Thyroid gland (tissue), 4 donors: ENCODE results near the gene EYS. TPM values are rescaled to one million over a fixed set of nuclear protein-coding genes. Genes with fewer than 3 reads are reported as not detected.

ENCODE experiments used
- DNase-seq, 2 donors: peaks; one replicate each; pipeline ENCODE4 v3.0.0-alpha.2; 2019
- H3K27ac ChIP-seq, 3 donors: fragments of 200-600 bp; sonication (generic); 1 replicate in 2 of 3; 2 replicates in 1 of 3; pipeline ENCODE4 v1.5.1; 2016 to 2019; ENCODE audit warnings: mild to moderate bottlenecking in 1 of 3, moderate library complexity in 1 of 3
- H3K27me3 ChIP-seq: fragments of 200-600 bp; sonication (generic); one replicate; pipeline ENCODE4 v1.5.1; 2019
- H3K36me3 ChIP-seq, 2 donors: fragments of 200-600 bp; sonication (generic); one replicate each; pipeline ENCODE4 v1.5.1; 2016 to 2019
- H3K4me1 ChIP-seq, 2 donors: fragments of 200-600 bp; sonication (generic); one replicate each; pipeline ENCODE4 v1.5.1; 2017 to 2019
- H3K4me3 ChIP-seq, 3 donors: fragments of 200-600 bp; sonication (generic); replicated peaks in 1 of 3; 1 replicate in 2 of 3; 2 replicates in 1 of 3; pipeline ENCODE4 v1.5.1; 2016; ENCODE audit warnings: mild to moderate bottlenecking in 1 of 3
- H3K9me3 ChIP-seq: fragments of 200-600 bp; sonication (generic); one replicate; pipeline ENCODE4 v1.5.1; 2017
- POLR2A ChIP-seq, 2 donors: fragments of 450-650 bp; IDR thresholded peaks; one replicate each; pipeline ENCODE4 v1.6.1; 2017; ENCODE audit warnings: antibody characterized with exemption in 2 of 2, mild to moderate bottlenecking in 2 of 2, moderate library complexity in 1 of 2
- WGBS, 2 donors: methylation state at CpG; one replicate each; pipeline ENCODE4 v1.1.5; 2017; 5-methylcytosine and 5-hydroxymethylcytosine counted together
- intact Hi-C: fragments of 100-400 bp; cut with DNase I; formaldehyde crosslinking; loops from one replicate; pipeline ENCODE4 v1.15.1; 2023
- total RNA-seq, 4 donors: library from RNA; depleted of rRNA; stranded (reverse); fragments of >200 nt; gene quantifications; one replicate each; pipeline ENCODE4 v1.2.3, GENCODE V29; 2016
- TF ChIP-seq, protein P1 (sequence below), 6 experiments: fragments of 200-600 bp in 3 of 6; fragments of 450-650 bp in 3 of 6; sonication (generic) in 3 of 6; IDR thresholded peaks; one replicate each; pipeline ENCODE4 v1.5.1; 2016 to 2019; ENCODE audit warnings: antibody characterized with exemption in 6 of 6, mild to moderate bottlenecking in 2 of 6, inconsistent platforms in 1 of 6, moderate library complexity in 1 of 6

Gene EYS
- total RNA-seq, 4 donors from 2014 or later: not detected

- H3K27me3 ChIP-seq: no peaks in the 10 kb centered on the region
- no peak for DNase-seq
- no peaks in the 10 kb centered on the region for H3K36me3 ChIP-seq
- intact Hi-C loops: no loop called here
- WGBS, 2 donors: 92 to 94% methylated on average over 8 of the region's 8 CpGs
- no peaks in the 10 kb centered on the region for H3K9me3 ChIP-seq
- no peak overlapping the region for H3K4me3 ChIP-seq
- H3K27ac ChIP-seq: no peak overlapping the region
- no peak for TF ChIP-seq POLR2A (IDR thresholded peaks at IDR 0.05)
- TF ChIP-seq, protein P1, sequence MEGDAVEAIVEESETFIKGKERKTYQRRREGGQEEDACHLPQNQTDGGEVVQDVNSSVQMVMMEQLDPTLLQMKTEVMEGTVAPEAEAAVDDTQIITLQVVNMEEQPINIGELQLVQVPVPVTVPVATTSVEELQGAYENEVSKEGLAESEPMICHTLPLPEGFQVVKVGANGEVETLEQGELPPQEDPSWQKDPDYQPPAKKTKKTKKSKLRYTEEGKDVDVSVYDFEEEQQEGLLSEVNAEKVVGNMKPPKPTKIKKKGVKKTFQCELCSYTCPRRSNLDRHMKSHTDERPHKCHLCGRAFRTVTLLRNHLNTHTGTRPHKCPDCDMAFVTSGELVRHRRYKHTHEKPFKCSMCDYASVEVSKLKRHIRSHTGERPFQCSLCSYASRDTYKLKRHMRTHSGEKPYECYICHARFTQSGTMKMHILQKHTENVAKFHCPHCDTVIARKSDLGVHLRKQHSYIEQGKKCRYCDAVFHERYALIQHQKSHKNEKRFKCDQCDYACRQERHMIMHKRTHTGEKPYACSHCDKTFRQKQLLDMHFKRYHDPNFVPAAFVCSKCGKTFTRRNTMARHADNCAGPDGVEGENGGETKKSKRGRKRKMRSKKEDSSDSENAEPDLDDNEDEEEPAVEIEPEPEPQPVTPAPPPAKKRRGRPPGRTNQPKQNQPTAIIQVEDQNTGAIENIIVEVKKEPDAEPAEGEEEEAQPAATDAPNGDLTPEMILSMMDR (IDR thresholded peaks at IDR 0.05): no peak
- H3K4me1 ChIP-seq: no peaks in the 10 kb centered on the region
Measured at GRCh38 chr6:65091561-65091960, 615.5 kb downstream of the EYS start.

DNA sequence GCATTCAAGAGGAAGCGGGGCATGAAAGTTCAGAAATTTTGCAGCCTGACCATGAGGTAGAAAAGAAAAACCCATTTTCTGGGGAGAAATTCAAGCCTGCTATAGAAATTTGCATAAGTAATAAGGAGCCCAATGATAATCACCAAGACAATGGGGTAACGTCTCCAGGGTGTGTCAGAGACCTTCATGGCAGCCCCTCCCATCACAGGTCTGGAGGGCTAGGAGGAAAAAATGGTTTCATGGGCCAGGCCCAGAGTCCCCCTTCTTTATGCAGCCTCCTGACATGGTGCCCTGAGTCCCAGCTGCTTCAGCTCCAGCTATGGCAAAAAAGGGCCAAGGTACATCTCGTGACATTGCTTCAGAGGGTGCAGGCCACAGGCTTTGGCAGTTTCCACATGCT, 618.5 kb downstream of the EYS start:
- no peaks in the 10 kb centered on the region for H3K4me1 ChIP-seq
- H3K27me3 ChIP-seq: no peaks in the 10 kb centered on the region
- no peaks in the 10 kb centered on the region for H3K36me3 ChIP-seq
- 80 to 83% methylated on average over 2 to 3 of the region's 3 CpGs for WGBS, 2 donors
- H3K27ac ChIP-seq: no peak overlapping the region
- no peaks in the 10 kb centered on the region for H3K9me3 ChIP-seq
- no peak overlapping the region for H3K4me3 ChIP-seq
- no peak for DNase-seq
- TF ChIP-seq, protein P1 (IDR thresholded peaks at IDR 0.05): no peak
- TF ChIP-seq POLR2A (IDR thresholded peaks at IDR 0.05): no peak
- intact Hi-C loops: no loop called here

DNA sequence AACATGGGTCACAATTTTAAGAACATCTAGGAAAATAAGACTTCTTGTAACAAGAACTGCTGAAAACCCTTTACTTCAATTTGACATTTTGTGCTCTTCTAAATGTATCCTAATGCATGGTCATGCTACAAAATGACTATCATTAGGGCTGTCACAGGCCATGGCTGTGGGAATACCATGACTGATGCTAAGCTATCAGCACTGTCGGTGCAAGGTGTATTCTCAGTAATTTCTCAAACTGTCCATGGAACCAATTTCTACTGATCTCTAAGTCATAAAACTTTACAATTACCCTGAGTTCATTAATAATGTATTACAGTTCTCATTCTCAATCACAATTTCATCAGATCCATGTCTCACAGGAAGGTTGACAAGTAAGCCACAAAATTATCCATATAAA, 625.3 kb downstream of the EYS start:
- TF ChIP-seq, protein P1 (IDR thresholded peaks at IDR 0.05): no peak
- TF ChIP-seq POLR2A (IDR thresholded peaks at IDR 0.05): no peak
- WGBS, 2 donors: 89 to 96% methylated on average over 1 of the region's 1 CpG
- no peak overlapping the region for H3K4me3 ChIP-seq
- intact Hi-C loops: no loop called here
- H3K9me3 ChIP-seq: no peaks in the 10 kb centered on the region
- no peaks in the 10 kb centered on the region for H3K36me3 ChIP-seq
- no peak for DNase-seq
- H3K4me1 ChIP-seq: no peaks in the 10 kb centered on the region
- no peak overlapping the region for H3K27ac ChIP-seq
- no peaks in the 10 kb centered on the region for H3K27me3 ChIP-seq

- Histone ChIP-seq H3K36me3 (no peaks in the 10 kb centered on the region), H3K27ac (no peak overlapping the region), H3K4me1 (no peaks in the 10 kb centered on the region), H3K9me3 (no peaks in the 10 kb centered on the region), H3K27me3 (no peaks in the 10 kb centered on the region), H3K4me3 (no peak overlapping the region)
- TF ChIP-seq POLR2A (IDR thresholded peaks at IDR 0.05): no peak
- TF ChIP-seq, protein P1 (IDR thresholded peaks at IDR 0.05): no peak
- no peak for DNase-seq
- intact Hi-C loops: no loop called here
Measured at GRCh38 chr6:65075705-65076230, 631.3 kb downstream of the EYS start.

GRCh38 chr6:65072500-65072899, 634.5 kb downstream of the EYS start:
- H3K4me1 ChIP-seq: no peaks in the 10 kb centered on the region
- H3K4me3 ChIP-seq: no peak overlapping the region
- 90 to 91% methylated on average over 1 of the region's 1 CpG for WGBS, 2 donors
- H3K9me3 ChIP-seq: no peaks in the 10 kb centered on the region
- H3K27me3 ChIP-seq: no peaks in the 10 kb centered on the region
- TF ChIP-seq POLR2A (IDR thresholded peaks at IDR 0.05): no peak
- TF ChIP-seq, protein P1 (IDR thresholded peaks at IDR 0.05): no peak
- DNase-seq: no peak
- intact Hi-C loops: no loop called here
- no peak overlapping the region for H3K27ac ChIP-seq
- no peaks in the 10 kb centered on the region for H3K36me3 ChIP-seq
